ENCODE results near the gene CADPS.

DNA sequence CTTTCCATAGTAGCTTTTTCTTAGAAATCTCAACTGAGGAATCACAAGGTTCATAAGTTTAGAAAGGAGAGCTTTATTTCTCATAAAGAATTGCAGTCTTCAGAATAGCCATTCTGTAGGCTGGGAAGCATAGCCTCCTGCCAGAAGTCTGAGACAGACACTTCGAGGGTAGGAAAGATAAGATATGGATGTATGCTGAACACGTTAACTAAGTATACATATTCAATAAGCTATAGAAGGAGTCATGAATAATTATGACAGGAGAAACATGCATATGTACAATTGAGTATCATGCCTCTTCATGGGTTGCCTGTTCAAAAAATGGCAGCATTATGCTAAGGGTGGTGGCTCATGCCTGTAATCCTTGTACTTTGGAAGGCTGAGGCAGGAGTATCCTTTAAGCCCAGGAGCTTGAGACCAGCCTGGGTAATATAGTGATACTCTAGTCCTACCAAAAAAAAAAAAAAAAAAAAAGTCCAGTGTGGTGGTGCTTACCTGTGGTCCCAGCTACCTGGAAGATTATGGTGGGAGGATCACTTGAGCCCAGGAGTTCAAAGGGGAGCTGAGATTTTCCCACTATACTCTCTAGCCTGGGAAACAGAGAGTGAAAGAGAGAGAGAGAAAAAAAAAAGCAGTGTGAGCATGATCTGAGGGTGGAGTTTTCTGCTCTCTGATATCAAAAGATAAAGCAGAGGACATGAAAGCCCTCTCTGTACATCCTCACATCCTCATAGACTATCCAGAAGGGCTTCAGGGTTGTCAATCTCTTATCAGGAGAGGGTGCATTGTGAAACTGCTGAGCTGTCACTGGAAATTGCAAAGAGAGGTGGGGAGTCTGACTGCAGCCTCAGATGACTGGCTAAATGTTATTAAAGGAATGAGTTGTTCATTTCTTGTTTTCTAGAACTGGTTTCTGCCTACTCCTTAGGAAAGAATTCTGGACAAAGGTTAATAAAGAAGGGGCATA is 23.6 kb upstream of the CADPS start:
- TF ChIP-seq MXI1 (IDR thresholded peaks at IDR 0.05; ENCODE audit: low read depth, low read length) (no peak), TCF12 (IDR thresholded peaks at IDR 0.05) (no peak), NRF1 (IDR thresholded peaks at IDR 0.05; ENCODE audit: low read depth, low read length) (no peak), EP300 (IDR thresholded peaks at IDR 0.05; ENCODE audit: borderline replicate concordance in 1 of 2, low read depth in 1 of 2, low read length in 1 of 2) (no peak), TEAD4 (IDR thresholded peaks at IDR 0.05; ENCODE audit: borderline replicate concordance, insufficient read depth) (no peak), CHD2 (IDR thresholded peaks at IDR 0.05; ENCODE audit: low read length, partially characterized antibody) (no peak), RFX5 (IDR thresholded peaks at IDR 0.05; ENCODE audit: low read length) (no peak)
- TF ChIP-seq, protein P1, sequence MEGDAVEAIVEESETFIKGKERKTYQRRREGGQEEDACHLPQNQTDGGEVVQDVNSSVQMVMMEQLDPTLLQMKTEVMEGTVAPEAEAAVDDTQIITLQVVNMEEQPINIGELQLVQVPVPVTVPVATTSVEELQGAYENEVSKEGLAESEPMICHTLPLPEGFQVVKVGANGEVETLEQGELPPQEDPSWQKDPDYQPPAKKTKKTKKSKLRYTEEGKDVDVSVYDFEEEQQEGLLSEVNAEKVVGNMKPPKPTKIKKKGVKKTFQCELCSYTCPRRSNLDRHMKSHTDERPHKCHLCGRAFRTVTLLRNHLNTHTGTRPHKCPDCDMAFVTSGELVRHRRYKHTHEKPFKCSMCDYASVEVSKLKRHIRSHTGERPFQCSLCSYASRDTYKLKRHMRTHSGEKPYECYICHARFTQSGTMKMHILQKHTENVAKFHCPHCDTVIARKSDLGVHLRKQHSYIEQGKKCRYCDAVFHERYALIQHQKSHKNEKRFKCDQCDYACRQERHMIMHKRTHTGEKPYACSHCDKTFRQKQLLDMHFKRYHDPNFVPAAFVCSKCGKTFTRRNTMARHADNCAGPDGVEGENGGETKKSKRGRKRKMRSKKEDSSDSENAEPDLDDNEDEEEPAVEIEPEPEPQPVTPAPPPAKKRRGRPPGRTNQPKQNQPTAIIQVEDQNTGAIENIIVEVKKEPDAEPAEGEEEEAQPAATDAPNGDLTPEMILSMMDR (IDR thresholded peaks at IDR 0.05), result no peak
- TF ChIP-seq, protein P2, sequence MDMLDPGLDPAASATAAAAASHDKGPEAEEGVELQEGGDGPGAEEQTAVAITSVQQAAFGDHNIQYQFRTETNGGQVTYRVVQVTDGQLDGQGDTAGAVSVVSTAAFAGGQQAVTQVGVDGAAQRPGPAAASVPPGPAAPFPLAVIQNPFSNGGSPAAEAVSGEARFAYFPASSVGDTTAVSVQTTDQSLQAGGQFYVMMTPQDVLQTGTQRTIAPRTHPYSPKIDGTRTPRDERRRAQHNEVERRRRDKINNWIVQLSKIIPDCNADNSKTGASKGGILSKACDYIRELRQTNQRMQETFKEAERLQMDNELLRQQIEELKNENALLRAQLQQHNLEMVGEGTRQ (IDR thresholded peaks at IDR 0.05; ENCODE audit: borderline replicate concordance, low read depth, low read length), result no peak
- TF ChIP-seq, protein P3, sequence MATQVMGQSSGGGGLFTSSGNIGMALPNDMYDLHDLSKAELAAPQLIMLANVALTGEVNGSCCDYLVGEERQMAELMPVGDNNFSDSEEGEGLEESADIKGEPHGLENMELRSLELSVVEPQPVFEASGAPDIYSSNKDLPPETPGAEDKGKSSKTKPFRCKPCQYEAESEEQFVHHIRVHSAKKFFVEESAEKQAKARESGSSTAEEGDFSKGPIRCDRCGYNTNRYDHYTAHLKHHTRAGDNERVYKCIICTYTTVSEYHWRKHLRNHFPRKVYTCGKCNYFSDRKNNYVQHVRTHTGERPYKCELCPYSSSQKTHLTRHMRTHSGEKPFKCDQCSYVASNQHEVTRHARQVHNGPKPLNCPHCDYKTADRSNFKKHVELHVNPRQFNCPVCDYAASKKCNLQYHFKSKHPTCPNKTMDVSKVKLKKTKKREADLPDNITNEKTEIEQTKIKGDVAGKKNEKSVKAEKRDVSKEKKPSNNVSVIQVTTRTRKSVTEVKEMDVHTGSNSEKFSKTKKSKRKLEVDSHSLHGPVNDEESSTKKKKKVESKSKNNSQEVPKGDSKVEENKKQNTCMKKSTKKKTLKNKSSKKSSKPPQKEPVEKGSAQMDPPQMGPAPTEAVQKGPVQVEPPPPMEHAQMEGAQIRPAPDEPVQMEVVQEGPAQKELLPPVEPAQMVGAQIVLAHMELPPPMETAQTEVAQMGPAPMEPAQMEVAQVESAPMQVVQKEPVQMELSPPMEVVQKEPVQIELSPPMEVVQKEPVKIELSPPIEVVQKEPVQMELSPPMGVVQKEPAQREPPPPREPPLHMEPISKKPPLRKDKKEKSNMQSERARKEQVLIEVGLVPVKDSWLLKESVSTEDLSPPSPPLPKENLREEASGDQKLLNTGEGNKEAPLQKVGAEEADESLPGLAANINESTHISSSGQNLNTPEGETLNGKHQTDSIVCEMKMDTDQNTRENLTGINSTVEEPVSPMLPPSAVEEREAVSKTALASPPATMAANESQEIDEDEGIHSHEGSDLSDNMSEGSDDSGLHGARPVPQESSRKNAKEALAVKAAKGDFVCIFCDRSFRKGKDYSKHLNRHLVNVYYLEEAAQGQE (IDR thresholded peaks at IDR 0.05; ENCODE audit: low read depth, low read length), result no peak

Data from SK-N-SH (cell line).